ENCODE results near the gene MUC5B. TPM values are rescaled to one million over a fixed set of nuclear protein-coding genes. Genes with fewer than 3 reads are reported as not detected.

MUC5B gene
- total and polyA plus RNA-seq, 2 experiments from 2014 or later, result not detected

- no peaks in the 10 kb centered on the region for H3K36me3 ChIP-seq (ENCODE audit: low read depth)
- H3K9ac ChIP-seq, result no peak overlapping the region
- in situ Hi-C loops (cut with MboI), result no loop called here
- 0 out of 2 replicates have a peak, but pooled peaks cover 6% of the 10 kb centered on the region for H3K4me1 ChIP-seq (ENCODE audit: insufficient read depth)
- no peak overlapping the region for H2AFZ ChIP-seq
- TF ChIP-seq EZH2 (IDR thresholded peaks at IDR 0.05; ENCODE audit: insufficient read depth, poor library complexity, severe bottlenecking) (no peak), EZH2phosphoT487 (IDR thresholded peaks at IDR 0.05; ENCODE audit: insufficient read depth, low read depth) (no peak)
- WGBS, 2 experiments (ENCODE audit: low coverage in 1 of 2, low lambda C conversion rate in 2 of 2, missing lambda C conversion rate in 2 of 2), result 84 to 90% methylated on average over 8 of the region's 8 CpGs
- H3F3A ChIP-seq (ENCODE audit: insufficient read depth), result no peaks in the 10 kb centered on the region
- no peak overlapping the region for H3K27ac ChIP-seq
- H3K79me2 ChIP-seq (ENCODE audit: insufficient read depth), result no peaks in the 10 kb centered on the region
- H3K27me3 ChIP-seq (replicated peaks; ENCODE audit: insufficient read depth), result no peaks in the 10 kb centered on the region
- no peaks in the 10 kb centered on the region for H3K9me2 ChIP-seq (ENCODE audit: insufficient read depth)
- no peaks in the 10 kb centered on the region for H3K9me3 ChIP-seq (ENCODE audit: low read depth)
- DNase-seq, result no peak
- no peak overlapping the region for H3K4me2 ChIP-seq (ENCODE audit: unreplicated experiment)
- no peaks in the 10 kb centered on the region for H4K20me1 ChIP-seq (ENCODE audit: insufficient read depth)
- no peak overlapping the region for H3K4me3 ChIP-seq
These were observed 61.0 kb downstream of the MUC5B start for GRCh38 chr11:1283906-1284305.

- TF ChIP-seq EZH2 (IDR thresholded peaks at IDR 0.05; ENCODE audit: insufficient read depth, poor library complexity, severe bottlenecking), result no peak
- no peak for TF ChIP-seq EZH2phosphoT487 (IDR thresholded peaks at IDR 0.05; ENCODE audit: insufficient read depth, low read depth)
- no peaks in the 10 kb centered on the region for H3K9me3 ChIP-seq (ENCODE audit: low read depth)
These were observed 62.5 kb downstream of the MUC5B start for GRCh38 chr11:1285316-1285744.

GRCh38 chr11:1285876-1286275 lies 63.0 kb downstream of the MUC5B start:
- Histone ChIP-seq H4K20me1 (ENCODE audit: insufficient read depth) (no peaks in the 10 kb centered on the region), H3K4me3 (no peak overlapping the region), H3K9me3 (ENCODE audit: low read depth) (no peaks in the 10 kb centered on the region), H3F3A (ENCODE audit: insufficient read depth) (no peaks in the 10 kb centered on the region), H3K9ac (no peak overlapping the region), H3K79me2 (ENCODE audit: insufficient read depth) (peaks cover 9% of the 10 kb centered on the region; the same call in 1 of the 2 replicates), H3K9me2 (ENCODE audit: insufficient read depth) (no peaks in the 10 kb centered on the region), H3K36me3 (ENCODE audit: low read depth) (no peaks in the 10 kb centered on the region), H2AFZ (no peak overlapping the region), H3K4me1 (ENCODE audit: insufficient read depth) (0 out of 2 replicates have a peak, but pooled peaks cover 6% of the 10 kb centered on the region), H3K4me2 (ENCODE audit: unreplicated experiment) (no peak overlapping the region), H3K27ac (no peak overlapping the region), H3K27me3 (replicated peaks; ENCODE audit: insufficient read depth) (no peaks in the 10 kb centered on the region)
- no peak for DNase-seq
- TF ChIP-seq EZH2 (IDR thresholded peaks at IDR 0.05; ENCODE audit: insufficient read depth, poor library complexity, severe bottlenecking), result no peak
- TF ChIP-seq EZH2phosphoT487 (IDR thresholded peaks at IDR 0.05; ENCODE audit: insufficient read depth, low read depth), result no peak
- in situ Hi-C loops (cut with MboI), result no loop called here
- 90 to 93% methylated on average over 16 to 17 of the region's 17 CpGs for WGBS, 2 experiments (ENCODE audit: low coverage in 1 of 2, low lambda C conversion rate in 2 of 2, missing lambda C conversion rate in 2 of 2)

More at GRCh38 chr11:1285316-1285744, 62.5 kb downstream of the MUC5B start:
- WGBS, 2 experiments (ENCODE audit: low coverage in 1 of 2, low lambda C conversion rate in 2 of 2, missing lambda C conversion rate in 2 of 2), result 93 to 96% methylated on average over 23 of the region's 23 CpGs
- Histone ChIP-seq H3K36me3 (ENCODE audit: low read depth) (no peaks in the 10 kb centered on the region), H3K4me1 (ENCODE audit: insufficient read depth) (0 out of 2 replicates have a peak, but pooled peaks cover 6% of the 10 kb centered on the region), H3K4me3 (no peak overlapping the region), H4K20me1 (ENCODE audit: insufficient read depth) (no peaks in the 10 kb centered on the region), H3K9ac (no peak overlapping the region), H3K9me2 (ENCODE audit: insufficient read depth) (no peaks in the 10 kb centered on the region), H3F3A (ENCODE audit: insufficient read depth) (no peaks in the 10 kb centered on the region), H2AFZ (no peak overlapping the region), H3K27me3 (replicated peaks; ENCODE audit: insufficient read depth) (no peaks in the 10 kb centered on the region), H3K4me2 (ENCODE audit: unreplicated experiment) (no peak overlapping the region), H3K79me2 (ENCODE audit: insufficient read depth) (0 out of 2 replicates have a peak, but pooled peaks cover 4% of the 10 kb centered on the region), H3K27ac (no peak overlapping the region)
- in situ Hi-C loops (cut with MboI), result no loop called here
- no peak for DNase-seq

DNA sequence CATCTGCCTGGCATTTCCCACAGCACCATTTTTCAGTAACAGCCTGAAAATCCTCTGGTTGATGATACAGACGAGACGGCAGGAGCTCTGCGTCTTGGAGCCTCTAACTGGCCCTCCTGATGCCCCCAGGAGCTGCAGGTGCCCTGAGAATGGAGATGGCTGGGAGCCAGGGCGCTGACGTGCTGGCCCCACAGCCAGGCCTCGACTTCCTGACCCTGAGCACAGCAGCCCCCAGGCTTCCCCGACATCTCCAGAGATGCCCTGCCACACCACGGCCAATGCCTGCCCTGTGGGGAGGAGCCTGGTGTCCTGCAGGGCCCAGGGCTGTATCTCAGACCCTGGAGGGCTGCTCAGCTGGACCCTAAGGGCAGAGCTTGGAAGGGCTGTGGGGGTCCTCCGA lies 65.1 kb downstream of the MUC5B start:
- Histone ChIP-seq H3K79me2 (ENCODE audit: insufficient read depth) (peaks cover 23% of the 10 kb centered on the region), H3K9me2 (ENCODE audit: insufficient read depth) (no peaks in the 10 kb centered on the region), H3K4me2 (ENCODE audit: unreplicated experiment) (no peak overlapping the region), H2AFZ (no peak overlapping the region), H3K27me3 (replicated peaks; ENCODE audit: insufficient read depth) (no peaks in the 10 kb centered on the region), H3F3A (ENCODE audit: insufficient read depth) (no peaks in the 10 kb centered on the region), H3K9me3 (ENCODE audit: low read depth) (no peaks in the 10 kb centered on the region), H4K20me1 (ENCODE audit: insufficient read depth) (no peaks in the 10 kb centered on the region), H3K4me1 (ENCODE audit: insufficient read depth) (no peaks in the 10 kb centered on the region), H3K4me3 (no peak overlapping the region), H3K27ac (no peak overlapping the region), H3K9ac (no peak overlapping the region), H3K36me3 (ENCODE audit: low read depth) (no peaks in the 10 kb centered on the region)
- in situ Hi-C loops (cut with MboI), result no loop called here
- DNase-seq, result no peak
- TF ChIP-seq EZH2 (IDR thresholded peaks at IDR 0.05; ENCODE audit: insufficient read depth, poor library complexity, severe bottlenecking), result no peak
- no peak for TF ChIP-seq EZH2phosphoT487 (IDR thresholded peaks at IDR 0.05; ENCODE audit: insufficient read depth, low read depth)
- WGBS, 2 experiments (ENCODE audit: low coverage in 1 of 2, low lambda C conversion rate in 2 of 2, missing lambda C conversion rate in 2 of 2), result 96 to 99% methylated on average over 8 to 9 of the region's 9 CpGs
